Fibroblast of the aortic adventitia (primary cell): ENCODE results near the gene ATPAF1. TPM values are rescaled to one million over a fixed set of nuclear protein-coding genes. Genes with fewer than 3 reads are reported as not detected.

Source experiments
- DNase-seq: peaks from one replicate; pipeline ENCODE4 v3.0.0-alpha.2; 2010; ENCODE audit warnings: low read depth
- H3K4me3 ChIP-seq: 2 replicates; pipeline ENCODE4 v1.5.1; 2011; ENCODE audit warnings: low read depth, mild to moderate bottlenecking, control low read depth, low read length, moderate library complexity
- CTCF ChIP-seq: IDR thresholded peaks from 2 replicates; pipeline ENCODE4 v1.5.1; 2011; ENCODE audit warnings: mild to moderate bottlenecking, low read length, control low read depth, inconsistent platforms; ENCODE audit not compliant: insufficient read depth
- total RNA-seq: library from RNA; depleted of rRNA; stranded (reverse); fragments of >200 nt; gene quantifications from 2 replicates; pipeline ENCODE4 v1.2.3, GENCODE V29; 2012; ENCODE audit warnings: low replicate concordance

ATPAF1 gene
- total RNA-seq, 1 donor, result 53.5 TPM

- H3K4me3 ChIP-seq, result no peak overlapping the region
- no peak for TF ChIP-seq CTCF
- no peak for DNase-seq
Observed at GRCh38 chr1:46592823-46593222, 75.3 kb downstream of the ATPAF1 start.

- H3K4me3 ChIP-seq, result no peak overlapping the region
- no peak for DNase-seq
- TF ChIP-seq CTCF, result no peak
Observed at GRCh38 chr1:46589529-46589928, 78.6 kb downstream of the ATPAF1 start.

DNA sequence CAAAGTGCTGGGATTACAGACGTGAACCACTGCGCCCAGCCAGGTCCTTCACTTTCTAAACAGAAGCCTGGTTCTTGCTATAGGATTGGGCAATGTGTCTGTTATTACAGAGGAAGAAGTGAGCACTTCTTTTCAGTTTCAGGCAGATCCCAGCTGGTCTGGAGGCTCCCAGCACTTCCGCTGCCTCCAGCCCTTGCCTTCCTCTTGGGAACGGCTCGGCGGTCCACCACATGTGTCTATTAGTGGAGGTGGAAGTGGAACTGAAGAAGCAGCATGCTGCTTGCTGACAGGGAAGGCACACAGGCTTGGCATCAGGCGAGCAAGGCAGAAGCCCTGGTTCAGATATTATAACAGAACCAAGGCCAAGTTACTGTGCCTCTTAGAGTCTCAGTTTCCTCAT lies 81.1 kb downstream of the ATPAF1 start:
- no peak for DNase-seq
- TF ChIP-seq CTCF, result no peak
- H3K4me3 ChIP-seq, result no peak overlapping the region

GRCh38 chr1:46585312-46585938 lies 82.7 kb downstream of the ATPAF1 start:
- no peak for DNase-seq
- TF ChIP-seq CTCF, result no peak
- H3K4me3 ChIP-seq, result no peak overlapping the region

DNA sequence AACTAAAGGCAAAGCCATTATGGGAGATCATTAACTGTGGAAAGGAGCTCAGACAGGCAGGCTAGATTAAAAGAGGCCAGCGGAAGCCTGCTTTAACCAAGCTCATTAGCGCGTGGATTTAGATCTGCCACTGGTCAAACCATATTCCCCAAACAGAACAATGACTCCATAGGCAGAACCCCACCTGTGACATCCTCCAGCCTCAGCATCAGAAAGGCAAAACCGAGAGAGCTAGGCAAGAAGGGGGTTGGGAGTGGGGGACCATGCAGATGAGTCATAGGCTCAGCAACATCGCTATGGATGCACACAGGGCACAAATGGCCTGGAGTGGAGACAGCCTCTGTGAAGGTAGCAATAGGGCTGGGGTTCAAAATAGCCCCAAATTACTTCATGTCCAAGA lies 84.7 kb downstream of the ATPAF1 start:
- no peak for TF ChIP-seq CTCF
- no peak overlapping the region for H3K4me3 ChIP-seq
- DNase-seq, result no peak

GRCh38 chr1:46582972-46583371 lies 85.2 kb downstream of the ATPAF1 start:
- H3K4me3 ChIP-seq, result no peak overlapping the region
- TF ChIP-seq CTCF, result no peak
- DNase-seq, result no peak

Other genes with a start within 250 kb of the ATPAF1 start
- not detected in 2 replicates for gene DMBX1, start 178.5 kb downstream of the ATPAF1 start, total RNA-seq
- not detected in 2 replicates for gene KNCN, start 116.7 kb downstream of the ATPAF1 start, total RNA-seq
- gene MKNK1, start 64.1 kb downstream of the ATPAF1 start, total RNA-seq, result 15.4 and 17.7 TPM in 2 replicates
- 4.4 and 7.0 TPM in 2 replicates for gene MOB3C, start 51.6 kb downstream of the ATPAF1 start, total RNA-seq
- gene TEX38, start 3.5 kb upstream of the ATPAF1 start, total RNA-seq, result not detected in 2 replicates
- 35.7 and 70.3 TPM in 2 replicates for gene EFCAB14, start 50.8 kb upstream of the ATPAF1 start, total RNA-seq
- not detected in 2 replicates for gene CYP4B1, start 130.7 kb upstream of the ATPAF1 start, total RNA-seq